ENCODE results near the gene BMP6.

GRCh38 chr6:7899101-7899888 is 173.4 kb downstream of the BMP6 start:
- TF ChIP-seq GATA2 (IDR thresholded peaks at IDR 0.05; ENCODE audit: low read depth, low read length): no peak
- no peak for TF ChIP-seq GATA3 (IDR thresholded peaks at IDR 0.05; ENCODE audit: low read depth, low read length)

Data from SH-SY5Y (cell line).